Neuronal stem cell (in vitro differentiated cells): ENCODE results near the gene SHFL.

Experiments used
- DNase-seq: peaks from one replicate; pipeline ENCODE4 v3.0.0-alpha.2; 2013; ENCODE audit warnings: low spot score
- H2AFZ ChIP-seq: one replicate; pipeline ENCODE4 v1.6.1; 2013; ENCODE audit warnings: mild to moderate bottlenecking, low read length, inconsistent platforms
- H2AK5ac ChIP-seq: 2 replicates; pipeline ENCODE4 v1.6.1; 2013; ENCODE audit warnings: low read depth, mild to moderate bottlenecking, inconsistent platforms, low read length, moderate library complexity, mixed read lengths
- H2BK120ac ChIP-seq: 2 replicates; pipeline ENCODE4 v1.6.1; 2013; ENCODE audit warnings: low read depth, mild to moderate bottlenecking, inconsistent platforms, low read length, moderate library complexity, mixed read lengths
- H2BK12ac ChIP-seq: one replicate; pipeline ENCODE4 v1.6.1; 2013; ENCODE audit warnings: low read length, inconsistent platforms
- H2BK15ac ChIP-seq: 2 replicates; pipeline ENCODE4 v1.6.1; 2013; ENCODE audit warnings: mild to moderate bottlenecking, low read length, inconsistent platforms, mixed read lengths
- H2BK5ac ChIP-seq: one replicate; pipeline ENCODE4 v1.6.1; 2013; ENCODE audit warnings: inconsistent platforms, mild to moderate bottlenecking, low read length, moderate library complexity
- H3K14ac ChIP-seq: one replicate; pipeline ENCODE4 v1.6.1; 2013; ENCODE audit warnings: low read length, inconsistent platforms
- H3K18ac ChIP-seq: 2 replicates; pipeline ENCODE4 v1.6.1; 2013; ENCODE audit warnings: low read length, inconsistent platforms
- H3K23ac ChIP-seq: 2 replicates; pipeline ENCODE4 v1.6.1; 2013; ENCODE audit warnings: low read depth, mild to moderate bottlenecking, mixed read lengths, low read length, inconsistent platforms; ENCODE audit not compliant: poor library complexity
- H3K27ac ChIP-seq: replicated peaks from 3 replicates; pipeline ENCODE4 v1.5.1; 2013; ENCODE audit warnings: low read length, inconsistent platforms
- H3K27me3 ChIP-seq, 3 experiments: 2 replicates each; pipeline ENCODE4 v1.6.1; 2013; ENCODE audit warnings: low read length in 3 of 3, mild to moderate bottlenecking in 2 of 3, inconsistent platforms in 1 of 3, low read depth in 1 of 3, mixed read lengths in 1 of 3, moderate library complexity in 1 of 3; ENCODE audit not compliant: control insufficient read depth in 3 of 3, insufficient read depth in 3 of 3
- H3K36me3 ChIP-seq, 2 donors: replicated peaks in 1 of 2; 2 replicates each; pipeline ENCODE4 v1.6.1; 2013; ENCODE audit warnings: low read length in 2 of 2; ENCODE audit not compliant: control insufficient read depth in 2 of 2, insufficient read depth in 2 of 2
- H3K4ac ChIP-seq: 2 replicates; pipeline ENCODE4 v1.6.1; 2013; ENCODE audit warnings: inconsistent platforms, mild to moderate bottlenecking, low read length, moderate library complexity
- H3K4me1 ChIP-seq, 2 donors: 1 replicate in 1 of 2; 2 replicates in 1 of 2; pipeline ENCODE4 v1.6.1; 2013; ENCODE audit warnings: low read length in 2 of 2, low read depth in 1 of 2; ENCODE audit not compliant: control insufficient read depth in 2 of 2, insufficient read depth in 1 of 2
- H3K4me2 ChIP-seq: one replicate; pipeline ENCODE4 v1.6.1; 2013; ENCODE audit warnings: mild to moderate bottlenecking, low read length, inconsistent platforms; ENCODE audit not compliant: insufficient read depth, poor library complexity, severe bottlenecking
- H3K4me3 ChIP-seq, 2 donors: 2 replicates each; pipeline ENCODE4 v1.5.1; 2013; ENCODE audit warnings: low read length in 2 of 2, mild to moderate bottlenecking in 2 of 2, inconsistent platforms in 1 of 2, moderate library complexity in 1 of 2
- H3K79me1 ChIP-seq: one replicate; pipeline ENCODE4 v1.6.1; 2013; ENCODE audit warnings: low read depth, mild to moderate bottlenecking, inconsistent platforms, low read length, moderate library complexity
- H3K9ac ChIP-seq: one replicate; pipeline ENCODE4 v1.6.1; 2013; ENCODE audit warnings: mild to moderate bottlenecking, low read depth, low read length, inconsistent platforms; ENCODE audit not compliant: poor library complexity
- H3K9me3 ChIP-seq, 2 donors: replicated peaks in 1 of 2; 2 replicates each; pipeline versions ENCODE3 to v1.6.1; 2013; ENCODE audit warnings: low read length in 2 of 2, mild to moderate bottlenecking in 2 of 2, inconsistent platforms in 1 of 2, low read depth in 1 of 2, mixed read lengths in 1 of 2, moderate library complexity in 1 of 2; ENCODE audit not compliant: control insufficient read depth in 2 of 2, insufficient read depth in 1 of 2
- H4K8ac ChIP-seq: one replicate; pipeline ENCODE4 v1.6.1; 2013; ENCODE audit warnings: low read depth, mild to moderate bottlenecking, inconsistent platforms, low read length, moderate library complexity
- H4K91ac ChIP-seq: one replicate; pipeline ENCODE4 v1.6.1; 2013; ENCODE audit warnings: low read length, low read depth, mild to moderate bottlenecking, inconsistent platforms; ENCODE audit not compliant: poor library complexity
- WGBS, 2 donors: extraction: QIAGEN DNeasy Blood & Tissue Kit; methylation state at CpG; one replicate each; pipeline ENCODE4 v1.1.7; 2013; ENCODE audit warnings: missing lambda C conversion rate in 2 of 2, mixed read lengths in 1 of 2; ENCODE audit not compliant: insufficient read length in 2 of 2, insufficient replicate concordance in 1 of 2; ENCODE audit errors: extremely low coverage in 2 of 2; 5-methylcytosine and 5-hydroxymethylcytosine counted together

Gene SHFL

DNA sequence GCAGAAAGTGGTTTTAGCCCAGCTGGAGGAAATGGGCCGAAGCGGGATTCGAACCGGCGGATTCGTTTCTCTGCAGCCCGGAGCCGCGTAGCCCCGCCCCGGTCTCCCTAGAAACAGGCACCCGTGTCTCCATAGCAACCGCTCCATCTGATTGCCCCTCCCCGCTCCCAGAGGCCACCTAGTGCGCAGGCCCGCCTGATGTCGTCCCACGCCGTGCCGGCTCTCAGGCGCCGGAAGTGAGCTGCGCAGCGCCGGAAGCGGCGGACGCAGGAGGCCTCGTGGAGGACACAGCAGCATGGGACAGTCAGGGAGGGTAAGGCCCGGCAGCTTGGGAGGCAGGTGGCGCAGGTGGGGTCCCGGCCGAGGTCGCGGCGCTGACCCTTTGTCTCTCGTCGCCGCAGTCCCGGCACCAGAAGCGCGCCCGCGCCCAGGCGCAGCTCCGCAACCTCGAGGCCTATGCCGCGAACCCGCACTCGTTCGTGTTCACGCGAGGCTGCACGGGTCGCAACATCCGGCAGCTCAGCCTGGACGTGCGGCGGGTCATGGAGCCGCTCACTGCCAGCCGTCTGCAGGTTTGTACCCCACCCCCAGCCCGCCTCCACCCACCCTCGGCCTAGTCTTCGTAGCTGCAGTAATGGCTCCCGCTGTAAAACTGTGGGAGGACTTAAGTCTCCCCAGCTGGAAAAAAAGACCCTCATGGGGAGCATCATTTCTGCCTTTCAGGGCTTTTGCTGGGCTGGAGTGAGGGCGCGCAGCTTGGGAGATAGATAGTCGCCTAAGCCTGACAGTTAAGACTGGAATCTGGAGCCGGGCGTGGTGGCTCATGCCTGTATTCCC lies 20.2 kb downstream of the SHFL start, which contains the start of gene PPAN:
PPAN (plus strand) TSS at position 263 of the 837 bp plus-strand sequence; CDS start at position 296, 33 bp downstream.
- Histone ChIP-seq H3K9me3 (no peaks in the 10 kb centered on the region), H3K4me3 (peak within 1 kb of the TSS; percentile 96 to 100), H3K23ac (peak within 1 kb of the TSS; percentile 98), H3K18ac (peak within 1 kb of the TSS; percentile 92), H3K36me3 (peaks cover 33 to 44% of the 10 kb centered on the region in 2 donors), H2BK12ac (peak within 1 kb of the TSS; percentile 58), H4K8ac (no peak within 1 kb of the TSS), H2BK15ac (peak within 1 kb of the TSS; percentile 94), H3K27me3 (no peaks in the 10 kb centered on the region), H3K4ac (no peak within 1 kb of the TSS), H2BK120ac (peak within 1 kb of the TSS; percentile 97), H2AFZ (peak within 1 kb of the TSS; percentile 83), H2AK5ac (peak within 1 kb of the TSS; percentile 96), H3K79me1 (peaks cover 18% of the 10 kb centered on the region), H3K4me2 (peak within 1 kb of the TSS; percentile 75), H3K4me1 (peaks cover 9 to 23% of the 10 kb centered on the region in 2 donors), H3K14ac (peak within 1 kb of the TSS; percentile 89), H3K9ac (peak within 1 kb of the TSS; percentile 95), H4K91ac (peak within 1 kb of the TSS; percentile 72), H3K27ac (no peak within 1 kb of the TSS), H2BK5ac (no peak within 1 kb of the TSS)
- WGBS, 2 donors = no CpG with 5 or more reads among the region's 71 CpGs
- peak; percentile 93 for DNase-seq

DNA sequence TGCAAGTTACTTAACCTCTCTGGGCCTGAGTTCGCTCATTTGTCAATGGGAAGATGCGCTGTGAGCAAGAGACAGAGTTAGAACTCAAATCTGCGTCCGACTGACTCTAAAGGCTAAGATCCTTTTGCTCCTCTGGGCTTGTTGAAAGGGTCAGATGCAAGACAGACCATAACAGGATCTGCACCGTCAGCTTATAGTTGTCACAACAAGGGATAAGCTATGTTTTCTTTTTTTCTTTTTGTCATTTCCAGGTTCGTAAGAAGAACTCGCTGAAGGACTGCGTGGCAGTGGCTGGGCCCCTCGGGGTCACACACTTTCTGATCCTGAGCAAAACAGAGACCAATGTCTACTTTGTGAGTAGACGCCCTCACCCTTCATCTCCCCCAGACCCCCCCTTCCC lies 21.1 kb downstream of the SHFL start:
- no peak overlapping the region for H2BK120ac ChIP-seq
- H2BK12ac ChIP-seq = no peak overlapping the region
- H3K79me1 ChIP-seq = peaks cover 18% of the 10 kb centered on the region
- no peak overlapping the region for H3K14ac ChIP-seq
- peaks cover 9 to 22% of the 10 kb centered on the region in 2 donors for H3K4me1 ChIP-seq
- H3K4ac ChIP-seq = no peak overlapping the region
- no peak overlapping the region for H2BK5ac ChIP-seq
- no CpG with 5 or more reads among the region's 10 CpGs for WGBS, 2 donors
- DNase-seq = no peak
- H4K91ac ChIP-seq = no peak overlapping the region
- H3K9me3 ChIP-seq = no peaks in the 10 kb centered on the region
- H2AK5ac ChIP-seq = peak overlapping the region; percentile 5
- H2AFZ ChIP-seq = no peak overlapping the region
- H3K23ac ChIP-seq = no peak overlapping the region
- H3K36me3 ChIP-seq = peaks cover 39 to 52% of the 10 kb centered on the region in 2 donors
- H3K4me2 ChIP-seq = peak overlapping the region; percentile 75
- H3K18ac ChIP-seq = no peak overlapping the region
- H3K4me3 ChIP-seq = peak overlapping the region in 1 of 2 donors; percentile 100
- no peak overlapping the region for H3K9ac ChIP-seq
- no peak overlapping the region for H2BK15ac ChIP-seq
- H3K27me3 ChIP-seq = no peaks in the 10 kb centered on the region
- H4K8ac ChIP-seq = no peak overlapping the region
- H3K27ac ChIP-seq = no peak overlapping the region

DNA sequence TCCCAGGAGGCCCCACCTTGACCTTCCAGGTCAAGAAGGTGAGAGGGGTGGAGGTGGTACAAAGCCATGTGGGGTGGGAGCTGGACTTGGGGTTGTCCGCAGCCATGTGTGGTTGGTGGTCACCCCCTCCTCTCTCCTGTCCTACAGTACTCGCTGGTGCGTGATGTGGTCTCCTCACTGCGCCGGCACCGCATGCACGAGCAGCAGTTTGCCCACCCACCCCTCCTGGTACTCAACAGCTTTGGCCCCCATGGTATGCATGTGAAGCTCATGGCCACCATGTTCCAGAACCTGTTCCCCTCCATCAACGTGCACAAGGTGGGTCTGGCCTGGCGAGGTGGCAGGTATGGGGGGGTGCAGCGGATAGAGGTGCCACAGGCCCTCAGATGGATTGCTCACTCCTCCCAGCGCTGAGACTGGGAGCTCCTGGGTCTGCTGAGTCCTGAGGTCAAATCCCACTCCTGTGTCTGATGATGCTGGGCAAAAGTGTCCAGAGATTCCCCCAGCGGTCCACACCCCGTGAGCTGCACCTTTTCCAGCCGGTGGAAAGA lies 21.8 kb downstream of the SHFL start:
- no CpG with 5 or more reads among the region's 14 CpGs for WGBS, 2 donors
- Histone ChIP-seq H3K14ac (no peak overlapping the region), H2AK5ac (no peak overlapping the region)

DNA sequence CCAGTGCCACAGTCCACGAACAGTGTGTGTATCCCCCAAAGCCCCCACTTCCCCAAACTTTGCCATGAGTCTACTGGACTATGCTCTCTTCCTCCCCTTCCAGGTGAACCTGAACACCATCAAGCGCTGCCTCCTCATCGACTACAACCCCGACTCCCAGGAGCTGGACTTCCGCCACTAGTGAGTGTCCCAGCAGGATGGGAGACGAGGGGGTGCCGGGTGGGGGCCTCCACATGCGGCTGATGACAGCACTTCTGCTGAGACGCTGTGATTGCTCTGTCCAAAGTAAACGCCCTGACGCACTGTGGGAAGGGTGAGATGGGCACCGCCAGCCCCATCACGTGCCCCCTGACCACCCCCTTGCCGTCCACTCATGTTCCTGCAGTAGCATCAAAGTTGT lies 23.4 kb downstream of the SHFL start:
- H3K79me1 ChIP-seq = peaks cover 23% of the 10 kb centered on the region
- H3K14ac ChIP-seq = no peak overlapping the region
- H4K8ac ChIP-seq = peak overlapping the region; percentile 3
- H3K27me3 ChIP-seq = no peaks in the 10 kb centered on the region
- DNase-seq = no peak
- H2BK120ac ChIP-seq = no peak overlapping the region
- H3K27ac ChIP-seq = no peak overlapping the region
- no peak overlapping the region for H2BK12ac ChIP-seq
- H3K4me3 ChIP-seq = no peak overlapping the region
- H3K9me3 ChIP-seq = no peaks in the 10 kb centered on the region
- H3K9ac ChIP-seq = no peak overlapping the region
- H2AK5ac ChIP-seq = no peak overlapping the region
- no CpG with 5 or more reads among the region's 14 CpGs for WGBS, 2 donors
- H3K36me3 ChIP-seq = peaks cover 44 to 65% of the 10 kb centered on the region in 2 donors
- H3K23ac ChIP-seq = peak overlapping the region; percentile 20
- no peak overlapping the region for H3K4ac ChIP-seq
- peaks cover 9 to 14% of the 10 kb centered on the region in 2 donors for H3K4me1 ChIP-seq
- no peak overlapping the region for H2AFZ ChIP-seq
- H3K4me2 ChIP-seq = no peak overlapping the region
- H3K18ac ChIP-seq = no peak overlapping the region
- H4K91ac ChIP-seq = no peak overlapping the region
- H2BK15ac ChIP-seq = no peak overlapping the region
- no peak overlapping the region for H2BK5ac ChIP-seq

More for the DNA sequence above, 21.8 kb downstream of the SHFL start:
- no peak for DNase-seq
- Histone ChIP-seq H3K27ac (no peak overlapping the region), H3K4me2 (no peak overlapping the region), H4K8ac (no peak overlapping the region), H3K27me3 (no peaks in the 10 kb centered on the region), H3K4me3 (peak overlapping the region in 1 of 2 donors; percentile 100), H3K18ac (no peak overlapping the region), H2BK12ac (no peak overlapping the region), H2AFZ (no peak overlapping the region), H2BK15ac (no peak overlapping the region), H3K9ac (no peak overlapping the region), H2BK5ac (no peak overlapping the region), H3K79me1 (peaks cover 18% of the 10 kb centered on the region), H3K23ac (no peak overlapping the region), H2BK120ac (no peak overlapping the region), H3K9me3 (no peaks in the 10 kb centered on the region), H4K91ac (no peak overlapping the region), H3K4me1 (peaks cover 9 to 15% of the 10 kb centered on the region in 2 donors), H3K36me3 (peaks cover 40 to 54% of the 10 kb centered on the region in 2 donors), H3K4ac (no peak overlapping the region)
